ENCODE data around the gene CAMSAP2. TPM values are rescaled to one million over a fixed set of nuclear protein-coding genes. Genes with fewer than 3 reads are reported as not detected.

Gene CAMSAP2
- total RNA-seq, 1 donor from 2014 or later = 1.4 TPM

DNA sequence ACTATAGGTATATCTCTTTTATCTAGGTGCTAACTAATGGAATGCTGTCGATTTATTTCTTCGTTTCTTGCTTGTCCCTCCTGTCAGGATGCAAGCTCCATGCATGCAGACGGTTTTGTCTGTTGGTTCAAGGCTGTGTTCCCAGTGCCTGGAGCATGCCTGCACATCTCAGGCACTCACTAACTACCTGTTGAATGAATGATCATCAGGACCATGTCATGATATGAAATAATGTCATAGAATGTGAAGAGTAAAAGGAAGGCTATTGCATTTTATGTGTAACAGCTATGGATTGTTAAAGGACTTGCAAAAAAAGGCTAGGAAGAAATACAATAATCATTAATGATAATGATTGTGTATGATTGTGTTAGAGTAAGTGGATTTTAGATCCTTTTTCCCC is 138.3 kb downstream of the CAMSAP2 start:
- H3K27me3 Mint-ChIP-seq = peaks cover 56% of the 10 kb centered on the region
- H3K4me3 Mint-ChIP-seq = no peak overlapping the region
- no peak overlapping the region for H3K27ac Mint-ChIP-seq

DNA sequence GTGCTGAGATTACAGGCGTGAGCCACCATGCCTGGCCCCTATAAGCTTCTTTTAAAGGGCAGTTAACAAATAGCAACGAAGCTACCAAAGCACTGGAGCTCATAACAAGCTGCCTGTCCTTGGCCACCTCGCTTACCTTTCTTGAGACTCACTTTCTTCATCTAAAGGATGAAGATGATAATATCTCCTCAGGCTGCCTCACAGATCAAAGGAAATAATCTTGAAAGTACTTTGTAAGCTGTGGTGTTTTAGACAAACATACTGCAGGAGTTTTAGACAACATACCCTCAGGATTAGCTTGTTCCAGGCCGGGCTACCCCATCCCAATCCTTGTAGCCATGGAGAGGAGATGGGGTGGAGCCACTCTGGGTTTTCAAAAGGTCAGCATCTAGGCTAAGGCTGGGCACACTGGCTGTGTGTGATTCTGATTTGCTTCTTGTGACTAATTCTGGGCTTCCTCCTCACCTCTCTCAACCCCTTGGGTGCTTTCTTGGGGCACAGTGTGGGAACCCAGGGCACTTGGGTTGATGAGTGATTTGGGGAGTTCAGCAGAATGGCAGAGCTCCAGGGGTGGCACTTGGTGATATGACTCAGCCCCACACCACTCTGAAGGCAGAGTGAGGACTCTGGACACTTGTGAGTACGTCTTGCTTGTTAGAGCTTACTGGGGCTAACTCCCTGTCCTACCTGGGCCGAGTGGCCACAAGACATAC is 139.3 kb downstream of the CAMSAP2 start:
- no peaks in the 10 kb centered on the region for H3K36me3 Mint-ChIP-seq (ENCODE audit: low read depth)
- H3K27ac Mint-ChIP-seq = no peak overlapping the region
- intact Hi-C loops (cut with micrococcal nuclease) = loop anchor here (1.0 kb wide), 1 partner anchor 11 kb away; no protein-coding TSS in a partner anchor
- no peak overlapping the region for H3K4me3 Mint-ChIP-seq
- peaks cover 50% of the 10 kb centered on the region for H3K27me3 Mint-ChIP-seq
- H3K9me3 Mint-ChIP-seq = no peaks in the 10 kb centered on the region
- peak; percentile 53 for DNase-seq
- H3K4me1 Mint-ChIP-seq = peaks cover 8% of the 10 kb centered on the region

More for the DNA sequence above, 138.3 kb downstream of the CAMSAP2 start:
- intact Hi-C loops (cut with micrococcal nuclease) = no loop called here
- no peaks in the 10 kb centered on the region for H3K36me3 Mint-ChIP-seq (ENCODE audit: low read depth)
- DNase-seq = peak; percentile 48
- no peaks in the 10 kb centered on the region for H3K9me3 Mint-ChIP-seq
- H3K4me1 Mint-ChIP-seq = peaks cover 8% of the 10 kb centered on the region

- H3K36me3 Mint-ChIP-seq (ENCODE audit: low read depth) = no peaks in the 10 kb centered on the region
- no peak for DNase-seq
- H3K9me3 Mint-ChIP-seq = no peaks in the 10 kb centered on the region
- intact Hi-C loops (cut with micrococcal nuclease) = loop anchor here (10.0 kb wide), 1 partner anchor 135 kb away; no protein-coding TSS in a partner anchor
- no peak overlapping the region for H3K4me3 Mint-ChIP-seq
- peaks cover 8% of the 10 kb centered on the region for H3K4me1 Mint-ChIP-seq
- peaks cover 45% of the 10 kb centered on the region for H3K27me3 Mint-ChIP-seq
- no peak overlapping the region for H3K27ac Mint-ChIP-seq
These were observed 141.5 kb downstream of the CAMSAP2 start for GRCh38 chr1:200880212-200880611.

- H3K27me3 Mint-ChIP-seq = peaks cover 32% of the 10 kb centered on the region
- intact Hi-C loops (cut with micrococcal nuclease) = loop anchor here (10.0 kb wide), 1 partner anchor 138 kb away; no protein-coding TSS in a partner anchor
- no peak overlapping the region for H3K27ac Mint-ChIP-seq
- no peaks in the 10 kb centered on the region for H3K9me3 Mint-ChIP-seq
- H3K36me3 Mint-ChIP-seq (ENCODE audit: low read depth) = no peaks in the 10 kb centered on the region
- H3K4me3 Mint-ChIP-seq = no peak overlapping the region
- H3K4me1 Mint-ChIP-seq = peaks cover 17% of the 10 kb centered on the region
- no peak for DNase-seq
These were observed 144.4 kb downstream of the CAMSAP2 start for GRCh38 chr1:200883118-200883517.

- H3K36me3 Mint-ChIP-seq (ENCODE audit: low read depth) = no peaks in the 10 kb centered on the region
- no peaks in the 10 kb centered on the region for H3K9me3 Mint-ChIP-seq
- intact Hi-C loops (cut with micrococcal nuclease) = loop anchor here (5.0 to 10.0 kb wide), 4 partner anchors 141 to 734 kb away; partner anchors contain the start of gene KIF14
- peaks cover 27% of the 10 kb centered on the region for H3K27me3 Mint-ChIP-seq
- DNase-seq = no peak
- H3K4me3 Mint-ChIP-seq = no peak overlapping the region
- H3K27ac Mint-ChIP-seq = no peak overlapping the region
- peaks cover 35% of the 10 kb centered on the region for H3K4me1 Mint-ChIP-seq
These were observed 147.1 kb downstream of the CAMSAP2 start for GRCh38 chr1:200885623-200886402.

GRCh38 chr1:200886594-200886993 is 147.9 kb downstream of the CAMSAP2 start:
- intact Hi-C loops (cut with micrococcal nuclease) = loop anchor here (5.0 to 10.0 kb wide), 4 partner anchors 142 to 734 kb away; partner anchors contain the start of gene KIF14
- Mint-ChIP-seq H3K27me3 (peaks cover 27% of the 10 kb centered on the region), H3K27ac (no peak overlapping the region), H3K4me1 (peaks cover 38% of the 10 kb centered on the region), H3K9me3 (no peaks in the 10 kb centered on the region), H3K36me3 (ENCODE audit: low read depth) (no peaks in the 10 kb centered on the region), H3K4me3 (no peak overlapping the region)
- DNase-seq = no peak

GRCh38 chr1:200887036-200887435 is 148.3 kb downstream of the CAMSAP2 start:
- no peak for DNase-seq
- H3K36me3 Mint-ChIP-seq (ENCODE audit: low read depth) = no peaks in the 10 kb centered on the region
- H3K4me3 Mint-ChIP-seq = no peak overlapping the region
- intact Hi-C loops (cut with micrococcal nuclease) = loop anchor here (5.0 to 10.0 kb wide), 4 partner anchors 142 to 735 kb away; partner anchors contain the start of gene KIF14
- peaks cover 39% of the 10 kb centered on the region for H3K4me1 Mint-ChIP-seq
- no peak overlapping the region for H3K27ac Mint-ChIP-seq
- peaks cover 30% of the 10 kb centered on the region for H3K27me3 Mint-ChIP-seq
- no peaks in the 10 kb centered on the region for H3K9me3 Mint-ChIP-seq

GRCh38 chr1:200887772-200888348 is 149.2 kb downstream of the CAMSAP2 start:
- no peaks in the 10 kb centered on the region for H3K36me3 Mint-ChIP-seq (ENCODE audit: low read depth)
- intact Hi-C loops (cut with micrococcal nuclease) = loop anchor here (5.0 to 10.0 kb wide), 4 partner anchors 143 to 736 kb away; partner anchors contain the start of gene KIF14
- peaks cover 41% of the 10 kb centered on the region for H3K4me1 Mint-ChIP-seq
- H3K27me3 Mint-ChIP-seq = peaks cover 37% of the 10 kb centered on the region
- H3K9me3 Mint-ChIP-seq = no peaks in the 10 kb centered on the region
- H3K4me3 Mint-ChIP-seq = peak overlapping the region; percentile 16
- peak overlapping the region; percentile 67 for H3K27ac Mint-ChIP-seq
- DNase-seq = no peak

GRCh38 chr1:200888349-200888838 is 149.7 kb downstream of the CAMSAP2 start:
- intact Hi-C loops (cut with micrococcal nuclease) = loop anchor here (5.0 to 10.0 kb wide), 4 partner anchors 144 to 736 kb away; partner anchors contain the start of gene KIF14
- peaks cover 41% of the 10 kb centered on the region for H3K27me3 Mint-ChIP-seq

GRCh38 chr1:200889571-200889970 is 150.9 kb downstream of the CAMSAP2 start:
- Mint-ChIP-seq H3K4me3 (peak overlapping the region; percentile 39), H3K36me3 (ENCODE audit: low read depth) (no peaks in the 10 kb centered on the region), H3K9me3 (no peaks in the 10 kb centered on the region), H3K27me3 (peaks cover 44% of the 10 kb centered on the region), H3K27ac (peak overlapping the region; percentile 39), H3K4me1 (peaks cover 41% of the 10 kb centered on the region)
- intact Hi-C loops (cut with micrococcal nuclease) = loop anchor here (1.0 to 10.0 kb wide), 7 partner anchors 11 to 737 kb away; partner anchors contain the start of gene KIF14
- no peak for DNase-seq

More at GRCh38 chr1:200888349-200888838, 149.7 kb downstream of the CAMSAP2 start:
- DNase-seq = peak; percentile 86
- Mint-ChIP-seq H3K9me3 (no peaks in the 10 kb centered on the region), H3K36me3 (ENCODE audit: low read depth) (no peaks in the 10 kb centered on the region), H3K4me3 (peak overlapping the region; percentile 39), H3K4me1 (peaks cover 41% of the 10 kb centered on the region), H3K27ac (no peak overlapping the region)

- peaks cover 41% of the 10 kb centered on the region for H3K4me1 Mint-ChIP-seq
- DNase-seq = no peak
- H3K36me3 Mint-ChIP-seq (ENCODE audit: low read depth) = no peaks in the 10 kb centered on the region
- intact Hi-C loops (cut with micrococcal nuclease) = no loop called here
- no peaks in the 10 kb centered on the region for H3K9me3 Mint-ChIP-seq
- peaks cover 46% of the 10 kb centered on the region for H3K27me3 Mint-ChIP-seq
- no peak overlapping the region for H3K4me3 Mint-ChIP-seq
- H3K27ac Mint-ChIP-seq = no peak overlapping the region
These were observed 151.3 kb downstream of the CAMSAP2 start for GRCh38 chr1:200890027-200890426.

- intact Hi-C loops (cut with micrococcal nuclease) = no loop called here
- DNase-seq = peak; percentile 68
- H3K4me3 Mint-ChIP-seq = peak overlapping the region; percentile 57
- no peaks in the 10 kb centered on the region for H3K9me3 Mint-ChIP-seq
- H3K4me1 Mint-ChIP-seq = peaks cover 39% of the 10 kb centered on the region
- H3K27me3 Mint-ChIP-seq = peaks cover 46% of the 10 kb centered on the region
- no peaks in the 10 kb centered on the region for H3K36me3 Mint-ChIP-seq (ENCODE audit: low read depth)
- no peak overlapping the region for H3K27ac Mint-ChIP-seq
These were observed 152.4 kb downstream of the CAMSAP2 start for GRCh38 chr1:200890818-200891773.

Data from activated CD4-positive, alpha-beta T cell treated with anti-CD3 and anti-CD28 coated beads, Interleukin-2, amount 10 ng/mL, durations not matched to agents 24 days and 14 days (primary cell).